Sigmoid colon (tissue), 7 donors: ENCODE measurements around the gene GYG2. TPM values are rescaled to one million over a fixed set of nuclear protein-coding genes. Genes with fewer than 3 reads are reported as not detected.
"Not testable (repeated sequence)": the region's sequence is repeated elsewhere in the genome, so short reads cannot be mapped to it uniquely, and the experiment has no call there.

ENCODE experiments used
- DNase-seq: peaks from one replicate; pipeline ENCODE4 v3.0.0-alpha.2; 2019
- H3K27ac ChIP-seq, 4 donors: fragments of 200-600 bp; sonication (generic); one replicate each; pipeline ENCODE4 v1.5.1; 2016 to 2019; ENCODE audit warnings: mild to moderate bottlenecking in 1 of 4
- H3K27me3 ChIP-seq, 3 donors: fragments of 200-600 bp; sonication (generic); one replicate each; pipeline ENCODE4 v1.5.1; 2019; ENCODE audit warnings: mild to moderate bottlenecking in 1 of 3
- H3K36me3 ChIP-seq, 4 donors: fragments of 200-600 bp; sonication (generic); one replicate each; pipeline ENCODE4 v1.5.1; 2016 to 2019
- H3K4me1 ChIP-seq, 4 donors: fragments of 200-600 bp; sonication (generic); one replicate each; pipeline ENCODE4 v1.5.1; 2017 to 2019
- H3K4me3 ChIP-seq, 4 donors: fragments of 200-600 bp; sonication (generic); one replicate each; pipeline ENCODE4 v1.5.1; 2017 to 2019; ENCODE audit warnings: mild to moderate bottlenecking in 2 of 4, moderate library complexity in 1 of 4
- H3K9me3 ChIP-seq, 4 donors: fragments of 200-600 bp in 3 of 4; sonication (generic) in 3 of 4; one replicate each; pipeline versions ENCODE4 v1.5.1 to v1.6.1; 2013 to 2019
- CTCF ChIP-seq, 4 experiments: fragments of 450-650 bp in 3 of 4; fragments of 200-600 bp in 1 of 4; IDR thresholded peaks; one replicate each; pipeline ENCODE4 v1.5.1; 2016 to 2019; ENCODE audit warnings: antibody characterized with exemption in 4 of 4, mild to moderate bottlenecking in 3 of 4, moderate library complexity in 2 of 4
- EP300 ChIP-seq, 4 donors: sonication (generic); formaldehyde crosslinking; IDR thresholded peaks; one replicate each; pipeline ENCODE4 v1.6.1; 2017; ENCODE audit warnings: antibody characterized with exemption in 4 of 4
- POLR2A ChIP-seq, 2 donors: fragments of 450-650 bp; IDR thresholded peaks; one replicate each; pipeline ENCODE4 v1.6.1; 2016; ENCODE audit warnings: antibody characterized with exemption in 2 of 2, mild to moderate bottlenecking in 2 of 2, moderate library complexity in 2 of 2
- POLR2AphosphoS5 ChIP-seq, 4 donors: sonication (generic); formaldehyde crosslinking; IDR thresholded peaks; one replicate each; pipeline ENCODE4 v1.6.1; 2017; ENCODE audit warnings: antibody characterized with exemption in 4 of 4
- WGBS, 2 donors: extraction: QIAGEN DNeasy Blood & Tissue Kit; methylation state at CpG; one replicate each; pipeline ENCODE4 v1.1.7; 2013; 5-methylcytosine and 5-hydroxymethylcytosine counted together
- intact Hi-C: fragments of 100-400 bp; cut with DNase I; formaldehyde crosslinking; loops from one replicate; pipeline ENCODE4 v1.15.1; 2023
- polyA plus RNA-seq, 3 donors: library from polyadenylated mRNA; stranded (reverse); fragments of 200-250 nt; gene quantifications; one replicate each; pipeline ENCODE4 v1.2.3, GENCODE V29; 2013
- total RNA-seq, 4 donors: library from RNA; depleted of rRNA; stranded (reverse); fragments of >200 nt; gene quantifications; one replicate each; pipeline ENCODE4 v1.1.0, GENCODE V29; 2016
- donor health status: healthy with polysubstance abuse.
- donor health status: Bipolar disorder and iron deficiency.
- donor health status: healthy.

The GYG2 gene
- total and polyA plus RNA-seq, 7 donors: 1.6 to 6.0 (median 3.9) TPM

- Histone ChIP-seq H3K27ac (no peak overlapping the region), H3K4me1 (no peaks in the 10 kb centered on the region), H3K36me3 (no peaks in the 10 kb centered on the region), H3K27me3 (no peaks in the 10 kb centered on the region), H3K9me3 (no peaks in the 10 kb centered on the region), H3K4me3 (no peak overlapping the region)
- TF ChIP-seq CTCF (IDR thresholded peaks at IDR 0.05) (no peak), POLR2A (IDR thresholded peaks at IDR 0.05) (no peak), POLR2AphosphoS5 (IDR thresholded peaks at IDR 0.05) (no peak), EP300 (IDR thresholded peaks at IDR 0.05) (no peak)
- intact Hi-C loops: no loop called here
- 82 to 84% methylated on average over 7 of the region's 7 CpGs for WGBS, 2 donors
- no peak for DNase-seq
Measured at GRCh38 chrX:2793752-2794151, 35.0 kb upstream of the GYG2 start.

- TF ChIP-seq CTCF (IDR thresholded peaks at IDR 0.05): no peak
- TF ChIP-seq EP300 (IDR thresholded peaks at IDR 0.05): no peak
- no peak for TF ChIP-seq POLR2A (IDR thresholded peaks at IDR 0.05)
- TF ChIP-seq POLR2AphosphoS5 (IDR thresholded peaks at IDR 0.05): no peak
- H3K4me3 ChIP-seq: no peak overlapping the region
- intact Hi-C loops: no loop called here
- no peak for DNase-seq
- H3K27ac ChIP-seq: no peak overlapping the region
- 95 to 97% methylated on average over 19 of the region's 19 CpGs for WGBS, 2 donors
- no peaks in the 10 kb centered on the region for H3K36me3 ChIP-seq
- no peaks in the 10 kb centered on the region for H3K4me1 ChIP-seq
- H3K9me3 ChIP-seq: no peaks in the 10 kb centered on the region
- no peaks in the 10 kb centered on the region for H3K27me3 ChIP-seq
Measured at GRCh38 chrX:2794336-2794735, 34.4 kb upstream of the GYG2 start.

GRCh38 chrX:2796808-2797207 is 31.9 kb upstream of the GYG2 start:
- H3K4me3 ChIP-seq, H3K9me3 ChIP-seq, H3K36me3 ChIP-seq, intact Hi-C loops, H3K27me3 ChIP-seq, H3K27ac ChIP-seq, H3K4me1 ChIP-seq, DNase-seq: not testable (repeated sequence)
- 47 to 74% methylated on average over 15 of the region's 15 CpGs for WGBS, 2 donors

GRCh38 chrX:2799369-2799768 is 29.4 kb upstream of the GYG2 start:
- WGBS, 2 donors: 80 to 84% methylated on average over 4 of the region's 4 CpGs
- no peaks in the 10 kb centered on the region for H3K36me3 ChIP-seq
- TF ChIP-seq CTCF (IDR thresholded peaks at IDR 0.05): no peak
- no peak for TF ChIP-seq EP300 (IDR thresholded peaks at IDR 0.05)
- no peak for TF ChIP-seq POLR2AphosphoS5 (IDR thresholded peaks at IDR 0.05)
- TF ChIP-seq POLR2A (IDR thresholded peaks at IDR 0.05): no peak
- no peak overlapping the region for H3K4me3 ChIP-seq
- intact Hi-C loops: no loop called here
- H3K9me3 ChIP-seq: no peaks in the 10 kb centered on the region
- H3K27ac ChIP-seq: no peak overlapping the region
- H3K27me3 ChIP-seq: no peaks in the 10 kb centered on the region
- no peaks in the 10 kb centered on the region for H3K4me1 ChIP-seq
- DNase-seq: no peak

- intact Hi-C loops, H3K27me3 ChIP-seq, H3K4me3 ChIP-seq, H3K4me1 ChIP-seq, H3K36me3 ChIP-seq, H3K27ac ChIP-seq, DNase-seq, H3K9me3 ChIP-seq: not testable (repeated sequence)
- WGBS, 2 donors: 84 to 89% methylated on average over 5 of the region's 5 CpGs
Measured at GRCh38 chrX:2799980-2800379, 28.8 kb upstream of the GYG2 start.

GRCh38 chrX:2801223-2801622 is 27.5 kb upstream of the GYG2 start:
- DNase-seq: no peak
- no peaks in the 10 kb centered on the region for H3K36me3 ChIP-seq
- intact Hi-C loops: no loop called here
- no peaks in the 10 kb centered on the region for H3K4me1 ChIP-seq
- TF ChIP-seq POLR2AphosphoS5 (IDR thresholded peaks at IDR 0.05): no peak
- TF ChIP-seq POLR2A (IDR thresholded peaks at IDR 0.05): no peak
- TF ChIP-seq EP300 (IDR thresholded peaks at IDR 0.05): no peak
- no peak for TF ChIP-seq CTCF (IDR thresholded peaks at IDR 0.05)
- WGBS, 2 donors: 91 to 95% methylated on average over 4 of the region's 4 CpGs
- no peak overlapping the region for H3K4me3 ChIP-seq
- no peaks in the 10 kb centered on the region for H3K9me3 ChIP-seq
- H3K27me3 ChIP-seq: no peaks in the 10 kb centered on the region
- no peak overlapping the region for H3K27ac ChIP-seq

GRCh38 chrX:2802376-2803090 is 26.2 kb upstream of the GYG2 start:
- H3K36me3 ChIP-seq, H3K4me3 ChIP-seq, H3K4me1 ChIP-seq, H3K9me3 ChIP-seq, DNase-seq, H3K27ac ChIP-seq, H3K27me3 ChIP-seq, intact Hi-C loops: not testable (repeated sequence)
- 26 to 65% methylated on average over 17 to 18 of the region's 18 CpGs for WGBS, 2 donors

GRCh38 chrX:2803486-2803885 is 25.2 kb upstream of the GYG2 start:
- H3K27me3 ChIP-seq, H3K9me3 ChIP-seq, H3K27ac ChIP-seq, H3K36me3 ChIP-seq, DNase-seq, intact Hi-C loops, H3K4me1 ChIP-seq, H3K4me3 ChIP-seq: not testable (repeated sequence)
- WGBS, 2 donors: 19 to 68% methylated on average over 8 of the region's 8 CpGs
